Measurements from ENCODE around the gene AGPAT2.
A peak's percentile ranks its signal among the peaks of the same experiment; 100 is the strongest.

The AGPAT2 gene

GRCh38 chr9:136729144-136729543 lies 41.9 kb upstream of the AGPAT2 start:
- in situ Hi-C loops (cut with MboI; ENCODE audit: low pct_unique_long_range_greater_than_20kb, low sequenced_read_pairs, unreplicated experiment), result no loop called here
- no peak for DNase-seq (ENCODE audit: low spot score)
- TF ChIP-seq CTCF (IDR thresholded peaks at IDR 0.05; ENCODE audit: extremely low read depth, insufficient read depth, missing control alignments), result no peak

GRCh38 chr9:136728548-136729123 lies 41.4 kb upstream of the AGPAT2 start:
- TF ChIP-seq CTCF (IDR thresholded peaks at IDR 0.05; ENCODE audit: extremely low read depth, insufficient read depth, missing control alignments), result no peak
- DNase-seq (ENCODE audit: low spot score), result peak; percentile 65
- in situ Hi-C loops (cut with MboI; ENCODE audit: low pct_unique_long_range_greater_than_20kb, low sequenced_read_pairs, unreplicated experiment), result no loop called here

GRCh38 chr9:136728080-136728547 lies 40.9 kb upstream of the AGPAT2 start:
- DNase-seq (ENCODE audit: low spot score), result peak; percentile 98
- TF ChIP-seq CTCF (IDR thresholded peaks at IDR 0.05; ENCODE audit: extremely low read depth, insufficient read depth, missing control alignments), result peak; percentile 99
- in situ Hi-C loops (cut with MboI; ENCODE audit: low pct_unique_long_range_greater_than_20kb, low sequenced_read_pairs, unreplicated experiment), result no loop called here

GRCh38 chr9:136726631-136727191 lies 39.5 kb upstream of the AGPAT2 start:
- DNase-seq (ENCODE audit: low spot score), result peak; percentile 87
- in situ Hi-C loops (cut with MboI; ENCODE audit: low pct_unique_long_range_greater_than_20kb, low sequenced_read_pairs, unreplicated experiment), result no loop called here
- TF ChIP-seq CTCF (IDR thresholded peaks at IDR 0.05; ENCODE audit: extremely low read depth, insufficient read depth, missing control alignments), result peak; percentile 73

- no peak for TF ChIP-seq CTCF (IDR thresholded peaks at IDR 0.05; ENCODE audit: extremely low read depth, insufficient read depth, missing control alignments)
- in situ Hi-C loops (cut with MboI; ENCODE audit: low pct_unique_long_range_greater_than_20kb, low sequenced_read_pairs, unreplicated experiment), result no loop called here
- DNase-seq (ENCODE audit: low spot score), result no peak
These were observed 38.9 kb upstream of the AGPAT2 start for GRCh38 chr9:136726118-136726517.

GRCh38 chr9:136725612-136726011 lies 38.4 kb upstream of the AGPAT2 start:
- no peak for TF ChIP-seq CTCF (IDR thresholded peaks at IDR 0.05; ENCODE audit: extremely low read depth, insufficient read depth, missing control alignments)
- DNase-seq (ENCODE audit: low spot score), result no peak
- in situ Hi-C loops (cut with MboI; ENCODE audit: low pct_unique_long_range_greater_than_20kb, low sequenced_read_pairs, unreplicated experiment), result no loop called here

All from GM13977 (cell line).